Nephron progenitor cell (in vitro differentiated cells): ENCODE results near the gene DGKB.

Experiments used
- DNase-seq: peaks from one replicate; pipeline ENCODE4 v3.0.0; 2021
- H3K27ac Mint-ChIP-seq: 2 replicates; pipeline ENCODE4 v1.8.0; 2021; ENCODE audit warnings: mild to moderate bottlenecking, moderate library complexity, mixed read lengths
- H3K27me3 Mint-ChIP-seq: 2 replicates; pipeline ENCODE4 v1.8.0; 2021; ENCODE audit warnings: mild to moderate bottlenecking, low read depth, mixed read lengths; ENCODE audit not compliant: poor library complexity
- H3K36me3 Mint-ChIP-seq: 2 replicates; pipeline ENCODE4 v1.8.0; 2021; ENCODE audit warnings: low read depth, mixed read lengths
- H3K4me1 Mint-ChIP-seq: 2 replicates; pipeline ENCODE4 v1.8.0; 2021; ENCODE audit warnings: mixed read lengths
- H3K4me3 Mint-ChIP-seq: 2 replicates; pipeline ENCODE4 v1.8.0; 2021; ENCODE audit warnings: mild to moderate bottlenecking, moderate library complexity, mixed read lengths
- H3K9me3 Mint-ChIP-seq: 2 replicates; pipeline ENCODE4 v1.8.0; 2021; ENCODE audit warnings: mild to moderate bottlenecking, moderate library complexity, mixed read lengths
- CTCF ChIP-seq: fragments of 200-600 bp; sonication (generic); IDR thresholded peaks from 2 replicates; pipeline ENCODE4 v1.5.0; 2021; ENCODE audit warnings: antibody characterized with exemption

Gene DGKB

GRCh38 chr7:14626076-14626475 is 276.5 kb downstream of the DGKB start:
- no peaks in the 10 kb centered on the region for H3K27me3 Mint-ChIP-seq
- no peak overlapping the region for H3K4me3 Mint-ChIP-seq
- TF ChIP-seq CTCF: no peak
- H3K27ac Mint-ChIP-seq: no peak overlapping the region
- no peaks in the 10 kb centered on the region for H3K9me3 Mint-ChIP-seq
- no peaks in the 10 kb centered on the region for H3K4me1 Mint-ChIP-seq
- DNase-seq: no peak
- H3K36me3 Mint-ChIP-seq: no peaks in the 10 kb centered on the region

- Mint-ChIP-seq H3K4me1 (no peaks in the 10 kb centered on the region), H3K27ac (no peak overlapping the region), H3K9me3 (no peaks in the 10 kb centered on the region), H3K36me3 (no peaks in the 10 kb centered on the region), H3K27me3 (no peaks in the 10 kb centered on the region), H3K4me3 (no peak overlapping the region)
- no peak for DNase-seq
- TF ChIP-seq CTCF: no peak
Measured at GRCh38 chr7:14622559-14622958, 280.0 kb downstream of the DGKB start.

- Mint-ChIP-seq H3K27me3 (no peaks in the 10 kb centered on the region), H3K4me1 (no peaks in the 10 kb centered on the region), H3K4me3 (no peak overlapping the region), H3K27ac (no peak overlapping the region), H3K9me3 (no peaks in the 10 kb centered on the region), H3K36me3 (no peaks in the 10 kb centered on the region)
- TF ChIP-seq CTCF: no peak
- DNase-seq: no peak
Measured at GRCh38 chr7:14606101-14606500, 296.4 kb downstream of the DGKB start.

GRCh38 chr7:14604606-14605005 is 297.9 kb downstream of the DGKB start:
- Mint-ChIP-seq H3K4me1 (no peaks in the 10 kb centered on the region), H3K27me3 (no peaks in the 10 kb centered on the region), H3K36me3 (no peaks in the 10 kb centered on the region), H3K9me3 (no peaks in the 10 kb centered on the region), H3K27ac (no peak overlapping the region), H3K4me3 (no peak overlapping the region)
- TF ChIP-seq CTCF: no peak
- DNase-seq: no peak

GRCh38 chr7:14602851-14603250 is 299.7 kb downstream of the DGKB start:
- DNase-seq: no peak
- Mint-ChIP-seq H3K9me3 (no peaks in the 10 kb centered on the region), H3K27ac (no peak overlapping the region), H3K36me3 (no peaks in the 10 kb centered on the region), H3K27me3 (no peaks in the 10 kb centered on the region), H3K4me3 (no peak overlapping the region), H3K4me1 (no peaks in the 10 kb centered on the region)
- no peak for TF ChIP-seq CTCF

GRCh38 chr7:14600766-14601367 is 301.7 kb downstream of the DGKB start:
- TF ChIP-seq CTCF: no peak
- no peak overlapping the region for H3K4me3 Mint-ChIP-seq
- no peak overlapping the region for H3K27ac Mint-ChIP-seq
- no peaks in the 10 kb centered on the region for H3K4me1 Mint-ChIP-seq
- H3K9me3 Mint-ChIP-seq: no peaks in the 10 kb centered on the region
- DNase-seq: no peak
- H3K27me3 Mint-ChIP-seq: no peaks in the 10 kb centered on the region
- H3K36me3 Mint-ChIP-seq: no peaks in the 10 kb centered on the region
